IMR-90 (cell line): ENCODE data around the gene CDK15. TPM values are rescaled to one million over a fixed set of nuclear protein-coding genes. Genes with fewer than 3 reads are reported as not detected.

ENCODE experiments used
- ATAC-seq: fragments of 200-7000 bp; cut with Tn5 transposase; 2 replicates; pipeline ENCODE4 v1.9.1; 2020; ENCODE audit warnings: low read depth, mild to moderate bottlenecking, moderate library complexity
- BruUV-seq: library from RNA; stranded (reverse); fragments of 400-500 nt; replicated peaks from 2 replicates; lab custom pipeline; 2021; lab: Mats Ljungman, UMichigan
- CTCF ChIA-PET: fragments of 300-600 bp; formaldehyde crosslinking; extraction: SDS; loops from one replicate; lab custom pipeline; 2021; ENCODE audit warnings: antibody characterized with exemption; lab: Yijun Ruan, JAX
- POLR2A ChIA-PET: fragments of 300-600 bp; sonication (Branson Sonifier 250); formaldehyde crosslinking; loops from one replicate; lab custom pipeline; 2022; ENCODE audit warnings: antibody characterized with exemption; ENCODE audit not compliant: unreplicated experiment; lab: Charles Lee
- DNase-seq: peaks from one replicate; pipeline ENCODE4 v3.0.0; 2013
- H2AFZ ChIP-seq: replicated peaks from 2 replicates; pipeline ENCODE3; 2013; ENCODE audit warnings: low read length, mild to moderate bottlenecking; ENCODE audit not compliant: poor library complexity
- H2AK5ac ChIP-seq: 2 replicates; pipeline ENCODE4 v1.6.1; 2013; ENCODE audit warnings: low read depth, low read length, inconsistent platforms
- H2AK9ac ChIP-seq: replicated peaks from 2 replicates; pipeline ENCODE3; 2013; ENCODE audit warnings: mild to moderate bottlenecking, low read depth, low read length, moderate library complexity; ENCODE audit not compliant: poor library complexity
- H2BK120ac ChIP-seq: 2 replicates; pipeline ENCODE4 v1.6.1; 2013; ENCODE audit warnings: low read depth, low read length, inconsistent platforms
- H2BK15ac ChIP-seq: 3 replicates; pipeline ENCODE4 v1.6.1; 2013; ENCODE audit warnings: low read depth, low read length, inconsistent platforms
- H2BK20ac ChIP-seq: 2 replicates; pipeline ENCODE4 v1.6.1; 2013; ENCODE audit warnings: low read depth, mild to moderate bottlenecking, inconsistent platforms, low read length, moderate library complexity
- H2BK5ac ChIP-seq: 2 replicates; pipeline ENCODE4 v1.6.1; 2013; ENCODE audit warnings: mild to moderate bottlenecking, low read depth, low read length, inconsistent platforms; ENCODE audit not compliant: poor library complexity, severe bottlenecking
- H3K14ac ChIP-seq: replicated peaks from 2 replicates; pipeline ENCODE4 v1.6.1; 2013; ENCODE audit warnings: low read depth, low read length, inconsistent platforms
- H3K18ac ChIP-seq: 2 replicates; pipeline ENCODE4 v1.6.1; 2013; ENCODE audit warnings: low read depth, low read length, control low read depth
- H3K23ac ChIP-seq: 2 replicates; pipeline ENCODE4 v1.6.1; 2013; ENCODE audit warnings: low read depth, low read length, inconsistent platforms
- H3K27ac ChIP-seq: 2 replicates; pipeline ENCODE4 v1.5.1; 2013; ENCODE audit warnings: mild to moderate bottlenecking, control low read depth, low read length; ENCODE audit not compliant: insufficient read depth
- H3K27me3 ChIP-seq: 2 replicates; pipeline ENCODE4 v1.6.1; 2013; ENCODE audit warnings: low read length; ENCODE audit not compliant: control insufficient read depth, insufficient read depth
- H3K36me3 ChIP-seq: 2 replicates; pipeline ENCODE4 v1.6.1; 2013; ENCODE audit warnings: low read length, mixed read lengths; ENCODE audit not compliant: control insufficient read depth, insufficient read depth
- H3K4ac ChIP-seq: 2 replicates; pipeline ENCODE4 v1.6.1; 2013; ENCODE audit warnings: low read depth, low read length, inconsistent platforms
- H3K4me1 ChIP-seq: 2 replicates; pipeline ENCODE4 v1.6.1; 2013; ENCODE audit warnings: low read length, mixed read lengths; ENCODE audit not compliant: control insufficient read depth, insufficient read depth
- H3K4me2 ChIP-seq: 2 replicates; pipeline ENCODE4 v1.6.1; 2013; ENCODE audit warnings: low read depth, mild to moderate bottlenecking, control low read depth, low read length, moderate library complexity
- H3K4me3 ChIP-seq: 2 replicates; pipeline ENCODE4 v1.5.1; 2013; ENCODE audit warnings: low read depth, mild to moderate bottlenecking, control low read depth, low read length, moderate library complexity; ENCODE audit not compliant: insufficient read depth
- H3K56ac ChIP-seq: 2 replicates; pipeline ENCODE4 v1.6.1; 2013; ENCODE audit warnings: low read length, inconsistent platforms; ENCODE audit not compliant: insufficient read depth; ENCODE audit errors: extremely low read depth
- H3K79me1 ChIP-seq, 2 experiments: 2 replicates each; pipeline ENCODE4 v1.6.1; 2013; ENCODE audit warnings: low read length in 2 of 2, inconsistent platforms in 1 of 2, low read depth in 1 of 2
- H3K9ac ChIP-seq: 2 replicates; pipeline ENCODE4 v1.6.1; 2013; ENCODE audit warnings: low read depth, low read length, control low read depth
- H3K9me1 ChIP-seq: 2 replicates; pipeline ENCODE4 v1.6.1; 2013; ENCODE audit warnings: low read length, inconsistent platforms; ENCODE audit not compliant: insufficient read depth
- H3K9me3 ChIP-seq: 2 replicates; pipeline ENCODE4 v1.6.1; 2013; ENCODE audit warnings: low read length; ENCODE audit not compliant: control insufficient read depth, insufficient read depth
- H4K20me1 ChIP-seq: 2 replicates; pipeline ENCODE4 v1.6.1; 2013; ENCODE audit warnings: low read length, inconsistent platforms; ENCODE audit not compliant: insufficient read depth
- H4K5ac ChIP-seq: 2 replicates; pipeline ENCODE4 v1.6.1; 2013; ENCODE audit warnings: mild to moderate bottlenecking, low read depth, low read length, control low read depth
- H4K8ac ChIP-seq, 2 experiments: 2 replicates each; pipeline ENCODE4 v1.6.1; 2013; ENCODE audit warnings: low read depth in 2 of 2, low read length in 2 of 2, control low read depth in 1 of 2, inconsistent platforms in 1 of 2
- H4K91ac ChIP-seq: 2 replicates; pipeline ENCODE4 v1.6.1; 2013; ENCODE audit warnings: low read depth, low read length, inconsistent platforms; ENCODE audit not compliant: insufficient read depth
- BHLHE40 ChIP-seq: fragments of 150-350 bp; IDR thresholded peaks from 2 replicates; pipeline ENCODE4 v1.6.1; 2016; ENCODE audit warnings: mild to moderate bottlenecking, low read depth, low read length
- CEBPB ChIP-seq: IDR thresholded peaks from 2 replicates; pipeline ENCODE4 v1.6.1; 2012; ENCODE audit warnings: low read depth, low read length, improper control_type of control experiment
- FOS ChIP-seq: fragments of 150-350 bp; IDR thresholded peaks from 2 replicates; pipeline ENCODE4 v1.6.1; 2016; ENCODE audit warnings: low read depth, low read length
- MAZ ChIP-seq: IDR thresholded peaks from 2 replicates; pipeline ENCODE4 v1.6.1; 2012; ENCODE audit warnings: low read depth, mild to moderate bottlenecking, low read length, improper control_type of control experiment, moderate library complexity, borderline replicate concordance
- MXI1 ChIP-seq: IDR thresholded peaks from 2 replicates; pipeline ENCODE4 v1.6.1; 2012; ENCODE audit warnings: low read depth, mild to moderate bottlenecking, low read length, moderate library complexity, borderline replicate concordance
- NFE2L2 ChIP-seq: fragments of 150-350 bp; IDR thresholded peaks from 2 replicates; pipeline ENCODE4 v1.6.1; 2016; ENCODE audit warnings: low read depth, mild to moderate bottlenecking, low read length
- POLR2A ChIP-seq: IDR thresholded peaks from 2 replicates; pipeline ENCODE4 v1.6.1; 2012; ENCODE audit warnings: mild to moderate bottlenecking, low read depth, low read length
- RAD21 ChIP-seq: IDR thresholded peaks from 2 replicates; pipeline ENCODE4 v1.6.1; 2012; ENCODE audit warnings: low read length, improper control_type of control experiment
- RCOR1 ChIP-seq: IDR thresholded peaks from 2 replicates; pipeline ENCODE4 v1.6.1; 2012; ENCODE audit warnings: mild to moderate bottlenecking, low read length, improper control_type of control experiment; ENCODE audit not compliant: insufficient replicate concordance
- RFX5 ChIP-seq: IDR thresholded peaks from 2 replicates; pipeline ENCODE4 v1.8.0; 2012; ENCODE audit warnings: low read depth, mild to moderate bottlenecking, low read length, moderate library complexity
- SMC3 ChIP-seq: fragments of 150-350 bp; IDR thresholded peaks from 2 replicates; pipeline ENCODE4 v1.6.1; 2016; ENCODE audit warnings: low read depth, mild to moderate bottlenecking, antibody characterized with exemption, low read length, moderate library complexity
- USF2 ChIP-seq: fragments of 150-350 bp; IDR thresholded peaks from 2 replicates; pipeline ENCODE4 v1.6.1; 2017; ENCODE audit warnings: mild to moderate bottlenecking, antibody characterized with exemption, low read length, low read depth
- WGBS, 2 experiments: methylation state at CpG; one replicate each; pipeline versions ENCODE4 v1.1.5 to v1.1.7; 2013; ENCODE audit warnings: missing lambda C conversion rate in 2 of 2; ENCODE audit not compliant: insufficient read length in 1 of 2; ENCODE audit errors: extremely low coverage in 2 of 2; 5-methylcytosine and 5-hydroxymethylcytosine counted together
- dilution Hi-C: fragments of 300-500 bp; cut with HindIII; formaldehyde crosslinking; loops from one replicate; pipeline ENCODE4 v1.14.3; 2018; ENCODE audit warnings: low sequenced_read_pairs; ENCODE audit not compliant: unreplicated experiment
- in situ Hi-C: fragments of 300-500 bp; cut with MboI; formaldehyde crosslinking; loops from 3 replicates; pipeline ENCODE4 v1.14.3; 2019; ENCODE audit warnings: low sequenced_read_pairs, inconsistent platforms, mixed read lengths
- intact Hi-C: fragments of 100-400 bp; cut with micrococcal nuclease; formaldehyde crosslinking; loops from 2 replicates; pipeline ENCODE4 v1.10.0; 2022
- polyA plus RNA-seq, 3 experiments: library from polyadenylated mRNA; depleted of rRNA; stranded (reverse); fragments of >200 nt; gene quantifications; 2 replicates each; pipeline ENCODE4 v1.2.3, GENCODE V29; 2012; ENCODE audit warnings: low replicate concordance in 1 of 3
- total RNA-seq: library from RNA; depleted of rRNA; stranded (reverse); fragments of >200 nt; gene quantifications from 2 replicates; pipeline ENCODE4 v1.2.3, GENCODE V29; 2012
- TF ChIP-seq, protein P1 (sequence below): fragments of 150-350 bp; IDR thresholded peaks from 2 replicates; pipeline ENCODE4 v1.6.1; 2016; ENCODE audit warnings: low read depth, mild to moderate bottlenecking, low read length, moderate library complexity, borderline replicate concordance
- TF ChIP-seq, protein P2 (sequence below): conservative IDR thresholded peaks from 2 replicates; pipeline ENCODE4 v1.5.1; 2012; ENCODE audit warnings: mild to moderate bottlenecking, low read depth, low read length, improper control_type of control experiment

Gene CDK15
- total and polyA plus RNA-seq, 2 of the 4 experiments (the other 2 are of a cell fraction): 16.1 to 33.0 TPM

- Histone ChIP-seq H3K4me2 (peak overlapping the region; percentile 54), H3K4me3 (no peak overlapping the region), H3K56ac (peak overlapping the region; percentile 33; the same call in 1 of the 2 replicates), H3K9ac (peak overlapping the region; percentile 18), H3K36me3 (no peaks in the 10 kb centered on the region; the same call in 1 of the 2 replicates), H2BK5ac (peak overlapping the region; percentile 65), H2BK20ac (peak overlapping the region; percentile 92), H3K79me1 (peaks cover 0 to 32% of the 10 kb centered on the region in 2 experiments; a peak in 2 of 4 replicates), H2BK120ac (peak overlapping the region; percentile 89), H3K9me1 (peaks cover 13% of the 10 kb centered on the region), H3K18ac (peak overlapping the region; percentile 62), H2AFZ (peak overlapping the region; percentile 64), H4K8ac (peak overlapping the region; percentile 81 to 88; a peak in 3 of 4 replicates), H3K4me1 (peaks cover 26% of the 10 kb centered on the region), H3K27ac (peak overlapping the region; percentile 68), H2BK15ac (peak overlapping the region; percentile 86; the same call in 2 of the 3 replicates), H4K20me1 (no peaks in the 10 kb centered on the region), H2AK5ac (peak overlapping the region; percentile 83; the same call in 1 of the 2 replicates), H3K4ac (peak overlapping the region; percentile 91), H3K27me3 (no peaks in the 10 kb centered on the region), H2AK9ac (peak overlapping the region; percentile 37), H3K23ac (peak overlapping the region; percentile 90), H3K14ac (peak overlapping the region; percentile 65), H4K91ac (peak overlapping the region; percentile 88), H4K5ac (peak overlapping the region; percentile 45), H3K9me3 (no peaks in the 10 kb centered on the region)
- dilution Hi-C loops (no loop called here), intact Hi-C loops (no loop called here), in situ Hi-C loops (no loop called here)
- DNase-seq: peak; percentile 59
- 0% methylated on average over 1 of the region's 9 CpGs; no CpG with 5 or more reads in 1 of the 2 experiments for WGBS, 2 experiments
- CTCF ChIA-PET: interaction anchor here (1.0 kb wide), 1 partner anchor 11 kb away, joined by 3 read pairs; no protein-coding TSS in a partner anchor
- POLR2A ChIA-PET: interaction anchor here (0.6 to 0.7 kb wide), 2 partner anchors 28 to 283 kb away, joined by 3 to 4 read pairs; no protein-coding TSS in a partner anchor
- ATAC-seq: peak; percentile 70
- BruUV-seq: no TSS peak
- no peak for TF ChIP-seq NFE2L2
- TF ChIP-seq POLR2A: no peak
- TF ChIP-seq RFX5: no peak
- no peak for TF ChIP-seq USF2
- TF ChIP-seq, protein P1, sequence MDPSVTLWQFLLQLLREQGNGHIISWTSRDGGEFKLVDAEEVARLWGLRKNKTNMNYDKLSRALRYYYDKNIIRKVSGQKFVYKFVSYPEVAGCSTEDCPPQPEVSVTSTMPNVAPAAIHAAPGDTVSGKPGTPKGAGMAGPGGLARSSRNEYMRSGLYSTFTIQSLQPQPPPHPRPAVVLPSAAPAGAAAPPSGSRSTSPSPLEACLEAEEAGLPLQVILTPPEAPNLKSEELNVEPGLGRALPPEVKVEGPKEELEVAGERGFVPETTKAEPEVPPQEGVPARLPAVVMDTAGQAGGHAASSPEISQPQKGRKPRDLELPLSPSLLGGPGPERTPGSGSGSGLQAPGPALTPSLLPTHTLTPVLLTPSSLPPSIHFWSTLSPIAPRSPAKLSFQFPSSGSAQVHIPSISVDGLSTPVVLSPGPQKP: no peak
- no peak for TF ChIP-seq MAZ
- no peak for TF ChIP-seq BHLHE40
- no peak for TF ChIP-seq RAD21
- no peak for TF ChIP-seq RCOR1
- TF ChIP-seq, protein P2, sequence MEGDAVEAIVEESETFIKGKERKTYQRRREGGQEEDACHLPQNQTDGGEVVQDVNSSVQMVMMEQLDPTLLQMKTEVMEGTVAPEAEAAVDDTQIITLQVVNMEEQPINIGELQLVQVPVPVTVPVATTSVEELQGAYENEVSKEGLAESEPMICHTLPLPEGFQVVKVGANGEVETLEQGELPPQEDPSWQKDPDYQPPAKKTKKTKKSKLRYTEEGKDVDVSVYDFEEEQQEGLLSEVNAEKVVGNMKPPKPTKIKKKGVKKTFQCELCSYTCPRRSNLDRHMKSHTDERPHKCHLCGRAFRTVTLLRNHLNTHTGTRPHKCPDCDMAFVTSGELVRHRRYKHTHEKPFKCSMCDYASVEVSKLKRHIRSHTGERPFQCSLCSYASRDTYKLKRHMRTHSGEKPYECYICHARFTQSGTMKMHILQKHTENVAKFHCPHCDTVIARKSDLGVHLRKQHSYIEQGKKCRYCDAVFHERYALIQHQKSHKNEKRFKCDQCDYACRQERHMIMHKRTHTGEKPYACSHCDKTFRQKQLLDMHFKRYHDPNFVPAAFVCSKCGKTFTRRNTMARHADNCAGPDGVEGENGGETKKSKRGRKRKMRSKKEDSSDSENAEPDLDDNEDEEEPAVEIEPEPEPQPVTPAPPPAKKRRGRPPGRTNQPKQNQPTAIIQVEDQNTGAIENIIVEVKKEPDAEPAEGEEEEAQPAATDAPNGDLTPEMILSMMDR: no peak
- no peak for TF ChIP-seq SMC3
- no peak for TF ChIP-seq CEBPB
- TF ChIP-seq FOS: no peak
- no peak for TF ChIP-seq MXI1
Observed at GRCh38 chr2:201880993-201881611, 74.8 kb downstream of the CDK15 start.
